ENCODE measurements around the gene SIK1.
"Not testable (repeated sequence)": the region's sequence is repeated elsewhere in the genome, so short reads cannot be mapped to it uniquely, and the experiment has no call there.

Gene SIK1

DNA sequence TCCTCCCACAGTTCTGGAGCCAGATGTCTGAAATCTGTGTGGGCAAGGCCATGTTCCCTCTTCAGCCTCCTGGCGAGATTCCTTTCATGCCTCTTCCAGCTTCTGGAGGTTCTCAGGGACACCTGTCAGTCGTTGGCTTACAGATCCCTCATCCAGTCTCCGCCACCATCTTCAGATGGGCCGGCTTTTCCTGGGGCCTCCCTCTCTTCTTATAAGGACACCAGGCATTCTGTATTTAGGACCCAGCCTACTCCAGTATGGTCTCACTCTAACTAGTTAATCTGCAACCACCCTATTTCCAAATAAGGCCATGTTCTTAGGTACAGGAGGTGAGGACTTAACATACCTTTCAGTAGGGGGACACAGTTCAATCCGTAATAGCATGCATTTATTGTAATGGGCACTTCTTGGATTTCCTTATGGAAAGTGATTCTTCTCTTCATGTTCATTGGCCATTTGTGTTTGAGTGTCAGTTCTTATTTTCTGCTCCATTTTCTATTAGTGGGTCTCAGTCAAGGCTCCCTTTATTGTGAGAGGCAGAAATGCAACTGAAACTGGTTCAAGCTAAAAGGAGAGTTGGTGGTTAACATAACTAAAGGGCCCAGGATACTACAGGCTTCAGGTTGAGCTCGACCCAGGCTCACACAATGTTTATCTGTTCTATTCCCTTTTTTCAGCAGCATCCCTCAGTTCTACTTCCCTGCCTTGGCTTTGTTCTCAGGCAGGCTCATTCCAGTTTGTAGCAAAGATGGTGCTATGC is 12.6 kb upstream of the SIK1 start:
- DNase-seq: not testable (repeated sequence)

DNA sequence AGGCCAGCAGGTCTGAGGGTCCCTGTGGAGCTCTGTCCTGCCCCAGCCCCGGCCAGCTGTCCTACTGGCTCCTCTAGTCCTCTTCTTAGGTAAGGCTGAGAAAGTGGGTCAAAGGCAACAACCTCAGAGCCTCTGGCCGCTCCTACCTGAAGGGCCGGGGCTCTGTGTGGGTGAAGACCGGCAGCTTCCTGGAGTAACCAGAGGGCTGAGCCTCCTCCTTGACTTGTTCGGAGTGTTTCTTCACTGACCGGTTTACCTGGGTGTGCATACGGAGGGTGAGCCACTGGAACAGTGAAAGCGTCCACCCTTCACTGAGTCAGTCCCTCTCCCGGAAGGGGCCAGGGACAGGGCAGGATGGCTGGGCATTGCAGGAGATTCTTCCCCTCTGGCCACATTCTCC is 9.3 kb upstream of the SIK1 start:
- not testable (repeated sequence) for DNase-seq

GRCh38 chr21:43433340-43434136 is 6.6 kb upstream of the SIK1 start:
- DNase-seq: not testable (repeated sequence)

DNA sequence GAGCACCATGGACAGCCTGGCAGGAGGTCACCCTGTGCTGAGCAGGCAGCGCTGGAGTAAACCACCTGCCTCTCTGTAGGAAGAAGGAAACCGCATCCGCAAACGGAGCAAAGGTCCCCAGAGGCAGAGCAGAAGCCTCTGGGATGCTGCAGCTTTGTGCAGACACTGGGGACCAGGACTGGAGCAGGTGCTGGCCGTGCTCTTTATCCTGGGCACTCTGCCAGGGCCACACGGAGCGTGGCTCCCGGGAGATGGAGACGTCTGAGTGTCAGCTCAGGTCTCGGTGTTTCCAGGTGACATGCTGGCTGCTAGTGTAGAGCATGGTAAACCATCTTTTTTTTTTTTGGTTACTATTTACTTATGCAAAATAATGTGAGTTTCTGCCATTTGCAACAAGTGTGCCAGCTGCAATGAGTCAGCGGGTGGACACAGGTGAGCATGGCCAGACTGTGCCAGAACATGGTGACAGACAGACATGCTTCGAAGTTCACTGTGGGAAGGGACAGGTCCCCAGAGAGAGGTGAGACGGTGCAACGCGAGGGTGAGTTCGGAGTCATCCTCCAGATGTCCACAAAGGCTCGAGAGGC is 4.0 kb upstream of the SIK1 start:
- not testable (repeated sequence) for DNase-seq

GRCh38 chr21:43428964-43429363 is 2.0 kb upstream of the SIK1 start:
- DNase-seq: not testable (repeated sequence)

GRCh38 chr21:43427242-43427559 is 270 bp upstream of the SIK1 start:
- DNase-seq: not testable (repeated sequence)

GRCh38 chr21:43426004-43426403 is 927 bp downstream of the SIK1 start:
- DNase-seq: not testable (repeated sequence)

DNA sequence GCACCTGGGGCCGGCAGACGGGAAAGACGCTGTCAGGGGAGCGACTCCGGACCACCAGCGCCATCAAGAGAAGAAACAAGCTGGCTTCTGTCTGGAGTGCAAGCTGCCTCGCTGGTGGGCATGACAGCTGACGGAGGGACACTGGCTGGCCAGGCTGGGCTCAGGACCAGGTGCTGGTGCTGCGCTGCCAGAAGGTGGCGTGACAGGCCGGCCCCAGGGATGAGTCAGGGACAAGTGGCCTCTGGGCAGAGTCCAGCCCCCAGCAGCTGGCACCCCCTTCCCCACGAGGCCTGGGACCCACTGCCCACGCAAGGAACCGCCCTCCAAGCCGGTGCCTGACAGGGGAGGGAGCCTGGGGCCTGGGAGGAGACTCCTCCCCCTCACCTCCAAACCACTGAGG is 7.5 kb downstream of the SIK1 start:
- DNase-seq: not testable (repeated sequence)

DNA sequence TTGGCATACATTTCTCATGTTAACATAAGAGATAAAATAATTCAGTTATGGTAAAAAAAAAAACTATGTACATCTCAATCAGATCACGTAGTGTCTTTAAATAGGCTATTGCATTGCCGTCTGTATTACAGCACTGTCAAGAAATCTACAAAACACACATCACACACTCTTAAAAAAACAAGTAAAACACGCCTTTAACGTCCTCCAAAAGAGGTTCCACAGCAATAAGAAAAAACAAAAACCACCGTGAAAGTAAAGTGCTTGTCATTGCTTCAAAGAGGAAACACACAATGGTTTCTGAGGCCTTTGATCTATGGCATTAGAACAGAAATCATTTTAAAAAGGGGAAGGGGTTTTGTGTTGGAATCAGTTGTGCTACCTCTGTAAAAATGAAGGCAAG is 12.4 kb downstream of the SIK1 start:
- not testable (repeated sequence) for DNase-seq

- DNase-seq: not testable (repeated sequence)
These were observed 14.7 kb downstream of the SIK1 start for GRCh38 chr21:43412020-43412788.

DNA sequence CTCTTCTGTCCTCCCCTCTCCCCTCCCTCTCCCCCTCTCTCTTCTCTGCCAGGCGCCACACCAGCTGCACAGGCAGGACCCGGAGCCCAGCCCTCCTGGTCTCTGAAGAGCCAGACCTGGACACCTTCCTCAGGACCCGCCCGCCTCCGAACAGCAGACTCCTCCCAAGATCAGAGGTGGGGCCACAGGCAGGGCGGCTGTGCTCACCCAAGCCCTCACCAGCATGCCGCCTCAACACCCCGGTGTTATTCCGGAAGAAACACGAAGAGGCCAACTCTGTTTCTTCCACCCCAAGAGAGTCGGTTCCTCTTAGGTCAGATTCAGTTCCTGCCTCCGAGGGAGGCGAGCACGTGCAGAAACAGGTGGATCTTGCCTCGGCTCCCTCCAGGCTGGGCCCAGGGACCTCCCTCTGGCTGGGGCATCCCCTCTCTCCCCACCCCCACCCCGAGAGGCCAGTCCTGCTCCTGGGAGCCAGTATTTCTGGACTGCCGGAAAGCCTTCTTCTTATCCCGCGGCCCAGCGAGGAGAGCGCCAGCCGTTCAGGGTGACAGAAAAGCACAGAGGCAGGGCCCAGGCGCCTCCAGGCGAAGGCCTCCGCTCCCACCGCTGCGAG is 16.4 kb downstream of the SIK1 start:
- not testable (repeated sequence) for DNase-seq

DNA sequence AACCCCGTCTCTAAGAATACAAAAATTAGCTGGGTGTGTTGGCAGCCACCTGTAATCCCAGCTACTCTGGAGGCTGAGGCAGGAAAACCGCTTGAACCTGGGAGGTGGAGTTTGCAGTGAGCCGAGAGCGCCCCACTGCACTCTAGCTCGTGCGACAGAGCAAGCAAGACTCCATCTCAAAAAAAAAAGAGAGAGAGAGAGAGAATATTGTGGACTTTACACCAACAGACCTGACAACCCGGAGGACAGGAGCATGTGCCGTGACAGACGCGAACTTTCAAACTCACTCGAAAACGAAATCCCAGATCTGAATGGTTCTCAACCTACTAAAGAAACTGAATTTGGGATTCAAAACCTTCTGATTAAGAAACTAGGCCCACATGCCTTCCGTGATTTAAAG is 19.8 kb downstream of the SIK1 start:
- not testable (repeated sequence) for DNase-seq

DNA sequence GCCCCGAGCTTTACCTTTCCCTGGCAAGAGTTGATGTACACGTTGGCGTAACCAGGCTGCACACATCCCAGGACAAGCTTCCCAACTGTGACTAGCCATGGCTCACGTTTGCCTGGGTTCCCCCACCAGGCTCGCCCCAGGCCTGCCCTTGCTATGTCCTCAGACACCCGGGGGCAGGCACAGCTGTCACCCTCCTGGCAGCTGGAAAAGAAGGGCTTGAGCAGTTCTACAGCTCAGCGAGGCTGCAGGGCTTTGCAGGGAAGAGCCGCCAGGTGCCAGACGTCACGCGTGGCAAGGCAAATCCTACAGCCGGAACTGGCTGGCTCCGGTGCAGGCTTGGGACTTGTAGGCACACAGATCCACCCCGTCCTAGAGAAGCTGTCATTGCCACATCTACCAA is 22.5 kb downstream of the SIK1 start:
- DNase-seq: not testable (repeated sequence)

DNA sequence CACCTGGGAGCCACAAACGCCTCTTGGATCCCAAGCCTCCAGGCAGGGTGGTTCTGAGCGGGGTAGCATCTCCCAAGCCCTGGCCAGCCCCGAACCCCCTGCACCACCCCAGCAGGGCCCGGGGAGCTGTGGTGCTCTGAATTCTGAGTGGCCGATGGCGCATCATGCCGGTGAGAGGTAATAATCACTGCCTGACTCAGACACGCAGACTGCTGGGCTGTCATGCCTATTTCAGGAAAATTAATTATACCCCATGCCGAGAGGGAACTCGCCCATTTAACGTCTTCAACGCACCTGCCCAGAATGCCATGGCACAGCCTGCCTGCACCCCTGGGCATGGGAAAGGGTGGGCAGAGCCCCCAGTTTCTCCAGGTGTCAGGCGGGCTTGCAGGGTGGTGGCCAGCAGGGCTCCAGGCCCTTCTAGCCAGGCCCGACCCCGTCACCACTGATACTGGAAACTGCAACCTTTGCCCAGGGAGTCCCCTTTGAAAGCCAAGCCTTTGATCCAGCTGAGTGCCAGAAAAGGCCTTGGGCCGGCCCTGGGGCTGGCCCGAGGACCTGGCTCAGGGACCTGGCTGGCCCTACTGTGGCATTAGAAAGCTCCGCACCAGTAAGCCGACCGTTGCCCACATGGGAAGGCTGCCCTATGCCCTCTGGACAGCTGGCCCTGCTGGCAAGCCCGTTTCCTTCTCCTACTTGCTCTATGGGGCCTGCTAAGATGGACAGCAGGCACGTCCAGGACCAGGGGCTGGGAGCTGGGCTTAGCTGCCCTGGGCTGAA is 23.1 kb downstream of the SIK1 start:
- DNase-seq: not testable (repeated sequence)

DNA sequence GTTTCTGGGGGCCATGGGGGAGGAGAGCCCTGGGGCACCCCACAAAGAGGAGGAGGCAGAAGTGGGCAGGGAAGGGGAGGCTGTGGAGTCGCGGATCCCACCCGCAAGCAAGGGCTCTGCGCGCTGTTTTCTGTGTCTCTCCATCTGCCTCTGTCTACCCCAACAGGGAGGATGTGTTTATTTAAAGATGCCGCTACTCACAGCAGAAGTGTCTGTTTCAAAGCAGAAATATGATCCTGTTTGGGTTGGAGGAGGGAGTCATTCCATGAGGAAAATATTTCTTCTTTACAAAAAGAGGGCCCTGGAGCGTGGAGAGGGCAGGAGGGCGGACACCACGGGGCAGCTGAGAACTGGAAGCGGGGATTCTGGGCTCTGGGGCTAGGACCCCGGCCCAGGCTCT is 25.8 kb downstream of the SIK1 start:
- DNase-seq: not testable (repeated sequence)

- not testable (repeated sequence) for DNase-seq
These were observed 27.3 kb downstream of the SIK1 start for GRCh38 chr21:43399595-43400015.

GRCh38 chr21:43399136-43399535 is 27.8 kb downstream of the SIK1 start:
- DNase-seq: not testable (repeated sequence)

GRCh38 chr21:43398533-43398932 is 28.4 kb downstream of the SIK1 start:
- DNase-seq: not testable (repeated sequence)

DNA sequence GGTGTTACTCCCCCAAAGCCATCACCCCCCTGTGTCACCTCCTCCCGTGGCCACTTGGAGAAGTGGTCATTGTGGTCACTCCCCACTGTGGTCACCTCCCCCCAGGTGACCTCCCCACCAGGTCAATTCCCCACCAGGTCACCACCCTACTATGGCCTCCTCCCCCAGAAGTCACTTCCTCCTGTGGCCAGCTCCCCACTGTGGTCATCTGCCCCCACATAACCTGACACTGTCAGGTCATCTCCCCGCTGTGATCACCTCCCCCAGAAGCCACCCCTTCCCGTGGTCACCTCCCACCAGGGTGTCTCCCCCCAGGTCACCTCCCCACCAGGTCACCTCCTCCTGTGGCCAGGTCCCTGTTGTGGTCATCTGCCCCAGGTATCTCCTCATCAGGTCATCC is 28.9 kb downstream of the SIK1 start:
- not testable (repeated sequence) for DNase-seq

DNA sequence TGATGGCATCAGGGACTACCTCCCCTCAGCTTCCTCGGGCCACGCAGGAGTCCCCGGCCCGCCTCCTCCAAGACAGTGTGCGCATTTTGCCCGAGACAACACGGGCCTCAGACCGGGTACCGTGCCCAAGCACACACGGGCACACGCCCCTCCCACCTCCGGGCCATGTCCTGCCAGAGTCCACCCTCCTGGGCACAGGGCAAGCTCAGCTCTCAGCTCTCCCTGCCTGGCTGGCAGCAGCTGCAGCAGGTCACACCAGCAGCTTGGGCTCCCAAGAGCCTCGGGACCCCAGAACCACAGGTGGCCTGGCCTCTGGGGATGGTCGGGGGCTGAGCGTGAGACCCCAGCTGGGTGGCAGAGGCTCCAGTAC is 29.5 kb downstream of the SIK1 start:
- DNase-seq: not testable (repeated sequence)

- DNase-seq: not testable (repeated sequence)
These were observed 30.0 kb downstream of the SIK1 start for GRCh38 chr21:43396788-43397438.
